ENCODE measurements around the gene RASA4. TPM values are rescaled to one million over a fixed set of nuclear protein-coding genes. Genes with fewer than 3 reads are reported as not detected.
"Not testable (repeated sequence)": the region's sequence is repeated elsewhere in the genome, so short reads cannot be mapped to it uniquely, and the experiment has no call there.

The RASA4 gene
- total RNA-seq, 1 donor from 2014 or later: 6.1 TPM

- H3K27me3 ChIP-seq; H3K9me3 Mint-ChIP-seq; H3F3A ChIP-seq (ENCODE audit: low read depth); H4K20me1 ChIP-seq (ENCODE audit: low read depth); H3K36me3 Mint-ChIP-seq; H2AFZ ChIP-seq (replicated peaks); H3K9ac ChIP-seq; H3K27me3 Mint-ChIP-seq (ENCODE audit: insufficient read depth, low read depth); DNase-seq (ENCODE audit: low spot score); H3K27ac ChIP-seq; H3K27ac Mint-ChIP-seq; H3K79me2 ChIP-seq (ENCODE audit: low read depth); H3K9me3 ChIP-seq (ENCODE audit: low read depth); H3K4me3 Mint-ChIP-seq; H3K4me1 Mint-ChIP-seq; H3K4me2 ChIP-seq; H3K4me3 ChIP-seq; H3K36me3 ChIP-seq; H3K4me1 ChIP-seq: not testable (repeated sequence)
Observed at GRCh38 chr7:102546353-102546752, 70.2 kb downstream of the RASA4 start.

- H3K79me2 ChIP-seq (ENCODE audit: low read depth); H3K9ac ChIP-seq; H3K9me3 Mint-ChIP-seq; H3K9me3 ChIP-seq (ENCODE audit: low read depth); H2AFZ ChIP-seq (replicated peaks); H3K4me3 Mint-ChIP-seq; H3F3A ChIP-seq (ENCODE audit: low read depth); H3K4me3 ChIP-seq; H3K4me2 ChIP-seq; H3K36me3 ChIP-seq; DNase-seq (ENCODE audit: low spot score); H4K20me1 ChIP-seq (ENCODE audit: low read depth); H3K36me3 Mint-ChIP-seq; H3K4me1 ChIP-seq; H3K27me3 Mint-ChIP-seq (ENCODE audit: insufficient read depth, low read depth); H3K27ac Mint-ChIP-seq; H3K4me1 Mint-ChIP-seq; H3K27me3 ChIP-seq; H3K27ac ChIP-seq: not testable (repeated sequence)
Observed at GRCh38 chr7:102545288-102545687, 71.3 kb downstream of the RASA4 start.

GRCh38 chr7:102544372-102544771 is 72.2 kb downstream of the RASA4 start:
- H3K4me3 ChIP-seq; H3K27me3 Mint-ChIP-seq (ENCODE audit: insufficient read depth, low read depth); H3K4me1 Mint-ChIP-seq; DNase-seq (ENCODE audit: low spot score); H3K36me3 Mint-ChIP-seq; H3K4me3 Mint-ChIP-seq; H3F3A ChIP-seq (ENCODE audit: low read depth); H3K27ac ChIP-seq; H3K4me1 ChIP-seq; H3K9me3 Mint-ChIP-seq; H3K27me3 ChIP-seq; H3K27ac Mint-ChIP-seq; H3K9me3 ChIP-seq (ENCODE audit: low read depth); H3K4me2 ChIP-seq; H4K20me1 ChIP-seq (ENCODE audit: low read depth); H2AFZ ChIP-seq (replicated peaks); H3K36me3 ChIP-seq; H3K9ac ChIP-seq; H3K79me2 ChIP-seq (ENCODE audit: low read depth): not testable (repeated sequence)

GRCh38 chr7:102543596-102543995 is 73.0 kb downstream of the RASA4 start, which contains the start of gene UPK3BL2:
UPK3BL2 (minus strand) TSS chr7:102543696; CDS start chr7:102543636, 60 bp downstream.
- not testable (repeated sequence) for H3K27me3 ChIP-seq; DNase-seq (ENCODE audit: low spot score); H4K20me1 ChIP-seq (ENCODE audit: low read depth); H3K4me3 Mint-ChIP-seq; H3F3A ChIP-seq (ENCODE audit: low read depth); H3K9me3 Mint-ChIP-seq; H3K4me2 ChIP-seq; H3K36me3 Mint-ChIP-seq; H3K36me3 ChIP-seq; H3K9me3 ChIP-seq (ENCODE audit: low read depth); H3K4me3 ChIP-seq; H3K9ac ChIP-seq; H3K4me1 ChIP-seq; H2AFZ ChIP-seq (replicated peaks); H3K27me3 Mint-ChIP-seq (ENCODE audit: insufficient read depth, low read depth); H3K79me2 ChIP-seq (ENCODE audit: low read depth); H3K4me1 Mint-ChIP-seq; H3K27ac ChIP-seq; H3K27ac Mint-ChIP-seq

DNA sequence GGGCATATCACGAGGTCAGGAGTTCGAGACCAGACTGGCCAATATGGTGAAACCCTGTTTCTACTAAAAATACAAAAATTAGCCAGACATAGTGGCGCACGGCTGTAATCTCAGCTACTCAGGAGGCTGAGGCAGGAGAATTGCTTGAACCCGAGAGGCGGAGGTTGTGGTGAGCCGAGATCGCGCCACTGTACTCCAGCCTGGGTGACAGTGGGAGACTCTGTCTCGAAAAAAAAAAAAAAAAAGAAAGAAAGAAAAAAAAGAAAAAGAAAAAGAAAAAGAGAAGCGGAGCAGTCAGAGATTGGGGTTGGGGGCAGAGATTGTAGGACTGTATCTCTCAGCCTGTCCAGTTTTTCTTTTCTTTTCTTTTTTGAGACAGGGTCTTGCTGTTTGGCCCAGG is 73.8 kb downstream of the RASA4 start:
- not testable (repeated sequence) for H3K79me2 ChIP-seq (ENCODE audit: low read depth); H3F3A ChIP-seq (ENCODE audit: low read depth)

DNA sequence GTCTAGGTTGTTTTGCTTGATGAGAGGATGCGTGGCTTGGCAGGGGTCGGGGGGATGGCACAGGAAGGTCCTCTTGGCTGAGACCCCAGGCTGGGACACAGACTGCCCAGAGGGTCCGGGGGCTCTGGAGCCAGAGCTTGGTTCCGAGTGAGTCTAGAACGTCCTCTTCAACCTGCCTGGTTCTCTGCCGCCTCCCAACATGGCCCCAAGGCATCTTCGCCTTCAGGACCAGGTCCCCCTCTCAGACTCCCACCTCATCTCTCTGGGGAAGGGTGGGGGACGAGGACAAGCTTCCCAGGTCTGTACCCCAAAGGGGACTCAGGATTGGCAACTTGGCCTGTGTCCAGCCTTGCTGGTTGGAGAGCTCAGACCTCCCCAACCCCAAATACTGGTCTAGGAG is 74.5 kb downstream of the RASA4 start:
- H3K27ac Mint-ChIP-seq; H3K27ac ChIP-seq; H3K79me2 ChIP-seq (ENCODE audit: low read depth); H3K4me1 Mint-ChIP-seq; H3F3A ChIP-seq (ENCODE audit: low read depth); H3K4me1 ChIP-seq; H3K9ac ChIP-seq; H3K27me3 Mint-ChIP-seq (ENCODE audit: insufficient read depth, low read depth); H3K36me3 Mint-ChIP-seq; H4K20me1 ChIP-seq (ENCODE audit: low read depth); H3K27me3 ChIP-seq; H3K9me3 Mint-ChIP-seq; H3K4me3 Mint-ChIP-seq; H2AFZ ChIP-seq (replicated peaks); H3K4me3 ChIP-seq; H3K4me2 ChIP-seq; H3K36me3 ChIP-seq; DNase-seq (ENCODE audit: low spot score); H3K9me3 ChIP-seq (ENCODE audit: low read depth): not testable (repeated sequence)

More for the DNA sequence above, 73.8 kb downstream of the RASA4 start:
- DNase-seq (ENCODE audit: low spot score); H3K36me3 Mint-ChIP-seq; H3K27me3 ChIP-seq; H3K9me3 ChIP-seq (ENCODE audit: low read depth); H3K27ac Mint-ChIP-seq; H3K4me3 ChIP-seq; H3K9me3 Mint-ChIP-seq; H2AFZ ChIP-seq (replicated peaks); H3K4me1 Mint-ChIP-seq; H3K4me2 ChIP-seq; H3K9ac ChIP-seq; H3K4me3 Mint-ChIP-seq; H3K27me3 Mint-ChIP-seq (ENCODE audit: insufficient read depth, low read depth); H4K20me1 ChIP-seq (ENCODE audit: low read depth); H3K36me3 ChIP-seq; H3K4me1 ChIP-seq; H3K27ac ChIP-seq: not testable (repeated sequence)

GRCh38 chr7:102540604-102541003 is 76.0 kb downstream of the RASA4 start:
- H3K36me3 Mint-ChIP-seq; H3K27me3 Mint-ChIP-seq (ENCODE audit: insufficient read depth, low read depth); H2AFZ ChIP-seq (replicated peaks): not testable (repeated sequence)

GRCh38 chr7:102535062-102535615 is 81.4 kb downstream of the RASA4 start:
- not testable (repeated sequence) for H3K4me3 ChIP-seq; H3K9me3 ChIP-seq (ENCODE audit: low read depth); H4K20me1 ChIP-seq (ENCODE audit: low read depth); H2AFZ ChIP-seq (replicated peaks); H3K4me1 Mint-ChIP-seq; H3K36me3 ChIP-seq; H3K27ac ChIP-seq; H3K4me3 Mint-ChIP-seq; H3K4me2 ChIP-seq; H3K27me3 Mint-ChIP-seq (ENCODE audit: insufficient read depth, low read depth); H3K9ac ChIP-seq; H3K36me3 Mint-ChIP-seq; H3K79me2 ChIP-seq (ENCODE audit: low read depth); DNase-seq (ENCODE audit: low spot score); H3K27me3 ChIP-seq; H3K9me3 Mint-ChIP-seq; H3F3A ChIP-seq (ENCODE audit: low read depth); H3K27ac Mint-ChIP-seq; H3K4me1 ChIP-seq

More at GRCh38 chr7:102540604-102541003, 76.0 kb downstream of the RASA4 start:
- H3F3A ChIP-seq (ENCODE audit: low read depth); H3K9me3 ChIP-seq (ENCODE audit: low read depth); H3K27ac Mint-ChIP-seq; H3K4me3 Mint-ChIP-seq; H3K36me3 ChIP-seq; H3K79me2 ChIP-seq (ENCODE audit: low read depth); H3K4me1 ChIP-seq; H3K4me2 ChIP-seq; H4K20me1 ChIP-seq (ENCODE audit: low read depth); H3K4me3 ChIP-seq; H3K27me3 ChIP-seq; H3K4me1 Mint-ChIP-seq; H3K27ac ChIP-seq; H3K9me3 Mint-ChIP-seq; H3K9ac ChIP-seq; DNase-seq (ENCODE audit: low spot score): not testable (repeated sequence)

All from neural progenitor cell (in vitro differentiated cells).